HEK293 (cell line): ENCODE data around the gene NPR2.

Source experiments
- FEZF1 ChIP-seq: fragments of 450-650 bp; formaldehyde crosslinking; IDR thresholded peaks from 2 replicates; pipeline ENCODE4 v1.5.1; 2016; ENCODE audit warnings: missing biosample characterization, missing genetic modification characterization
- GFI1B ChIP-seq: fragments of 450-650 bp; formaldehyde crosslinking; IDR thresholded peaks from 2 replicates; pipeline ENCODE4 v1.5.1; 2016; ENCODE audit warnings: missing biosample characterization, missing genetic modification characterization
- REST ChIP-seq: fragments of 450-650 bp; formaldehyde crosslinking; IDR thresholded peaks from 2 replicates; pipeline ENCODE4 v1.5.1; 2016; ENCODE audit warnings: missing biosample characterization, missing genetic modification characterization
- SETDB1 ChIP-seq: IDR thresholded peaks from one replicate; pipeline ENCODE4 v1.6.1; 2017; ENCODE audit warnings: mild to moderate bottlenecking, low read length, moderate library complexity, mixed read lengths; ENCODE audit not compliant: insufficient read length
- SP2 ChIP-seq: fragments of 450-650 bp; formaldehyde crosslinking; IDR thresholded peaks from 2 replicates; pipeline ENCODE4 v1.5.1; 2016; ENCODE audit warnings: missing biosample characterization, missing genetic modification characterization
- SP7 ChIP-seq: fragments of 450-650 bp; formaldehyde crosslinking; IDR thresholded peaks from 2 replicates; pipeline ENCODE4 v1.5.1; 2016; ENCODE audit warnings: missing biosample characterization, missing genetic modification characterization
- YY1 ChIP-seq: fragments of 450-650 bp; formaldehyde crosslinking; IDR thresholded peaks from 2 replicates; pipeline ENCODE4 v1.5.1; 2018; ENCODE audit warnings: missing biosample characterization, missing genetic modification characterization
- ZBTB17 ChIP-seq: fragments of 450-650 bp; formaldehyde crosslinking; IDR thresholded peaks from 2 replicates; pipeline ENCODE4 v1.5.1; 2016; ENCODE audit warnings: missing biosample characterization, missing genetic modification characterization
- ZBTB7A ChIP-seq: fragments of 450-650 bp; formaldehyde crosslinking; IDR thresholded peaks from 2 replicates; pipeline ENCODE4 v1.5.1; 2016; ENCODE audit warnings: low read depth, missing biosample characterization, missing genetic modification characterization
- ZBTB8A ChIP-seq: fragments of 450-650 bp; formaldehyde crosslinking; IDR thresholded peaks from 2 replicates; pipeline ENCODE4 v1.5.1; 2016; ENCODE audit warnings: missing biosample characterization, missing genetic modification characterization
- ZNF366 ChIP-seq: fragments of 450-650 bp; formaldehyde crosslinking; conservative IDR thresholded peaks from 2 replicates; pipeline ENCODE4 v1.5.1; 2016; ENCODE audit warnings: missing biosample characterization, missing genetic modification characterization
- ZNF600 ChIP-seq: fragments of 450-650 bp; formaldehyde crosslinking; IDR thresholded peaks from 2 replicates; pipeline ENCODE4 v1.5.1; 2016; ENCODE audit warnings: missing biosample characterization, missing genetic modification characterization
- ZNF76 ChIP-seq: fragments of 450-650 bp; formaldehyde crosslinking; IDR thresholded peaks from 2 replicates; pipeline ENCODE4; 2016; ENCODE audit warnings: low read depth, missing biosample characterization, missing genetic modification characterization, borderline replicate concordance
- ZNF791 ChIP-seq: fragments of 450-650 bp; formaldehyde crosslinking; IDR thresholded peaks from 2 replicates; pipeline ENCODE4 v1.5.1; 2016; ENCODE audit warnings: missing biosample characterization, missing genetic modification characterization
- ZSCAN30 ChIP-seq: fragments of 450-650 bp; IDR thresholded peaks from 2 replicates; pipeline ENCODE4 v1.5.1; 2018; ENCODE audit warnings: missing biosample characterization, mild to moderate bottlenecking, missing genetic modification characterization, moderate library complexity
- TF ChIP-seq, protein P1 (sequence below): fragments of 450-650 bp; formaldehyde crosslinking; IDR thresholded peaks from 2 replicates; pipeline ENCODE4 v1.5.1; 2016; ENCODE audit warnings: missing biosample characterization, missing genetic modification characterization
- TF ChIP-seq, protein P2 (sequence below): fragments of 450-650 bp; formaldehyde crosslinking; IDR thresholded peaks from 2 replicates; pipeline ENCODE4 v1.5.1; 2016; ENCODE audit warnings: missing biosample characterization, missing genetic modification characterization
- TF ChIP-seq, protein P3 (sequence below): fragments of 450-650 bp; formaldehyde crosslinking; IDR thresholded peaks from 2 replicates; pipeline ENCODE4 v1.5.1; 2016; ENCODE audit warnings: missing biosample characterization, missing genetic modification characterization, low read depth
- TF ChIP-seq, protein P4 (sequence below): fragments of 450-650 bp; formaldehyde crosslinking; IDR thresholded peaks from 2 replicates; pipeline ENCODE4 v1.5.1; 2016; ENCODE audit warnings: missing biosample characterization, missing genetic modification characterization
- TF ChIP-seq, protein P5 (sequence below): fragments of 450-650 bp; formaldehyde crosslinking; IDR thresholded peaks from 2 replicates; pipeline ENCODE4 v1.5.1; 2016; ENCODE audit warnings: missing biosample characterization, missing genetic modification characterization
- TF ChIP-seq, protein P6 (sequence below): fragments of 450-650 bp; formaldehyde crosslinking; IDR thresholded peaks from 2 replicates; pipeline ENCODE4 v1.5.1; 2016; ENCODE audit warnings: missing biosample characterization, missing genetic modification characterization

NPR2 gene

DNA sequence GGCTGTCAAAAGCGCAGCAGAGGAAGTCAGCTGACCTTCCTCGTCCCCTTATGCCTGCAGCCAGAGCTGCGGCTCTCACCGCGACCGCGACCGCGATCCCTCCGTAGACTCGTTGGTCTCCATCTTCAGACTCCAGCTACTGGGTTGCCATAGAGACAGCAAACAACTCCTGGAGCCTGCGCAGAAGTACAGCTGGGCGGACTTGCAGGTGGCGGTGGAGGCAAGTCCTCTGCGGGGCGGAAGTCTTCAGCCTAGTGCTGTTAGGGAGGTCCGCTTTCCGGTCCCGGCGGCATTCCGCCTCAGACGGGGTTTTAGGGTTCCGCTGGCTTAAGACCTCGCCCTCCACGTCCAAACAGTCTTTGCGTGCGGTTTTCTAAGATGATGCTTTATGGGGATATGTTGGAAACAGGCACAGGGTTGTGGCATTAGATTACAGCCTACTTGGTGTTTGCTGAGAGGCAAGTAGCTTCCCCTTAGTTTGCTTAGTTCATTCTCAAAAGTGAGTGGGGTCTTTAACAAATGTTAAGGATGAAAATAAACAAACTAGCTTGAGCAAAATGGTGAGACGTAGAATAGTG is 20.7 kb downstream of the NPR2 start, which contains the start of gene SPAG8 (continued):
- TF ChIP-seq, protein P1, sequence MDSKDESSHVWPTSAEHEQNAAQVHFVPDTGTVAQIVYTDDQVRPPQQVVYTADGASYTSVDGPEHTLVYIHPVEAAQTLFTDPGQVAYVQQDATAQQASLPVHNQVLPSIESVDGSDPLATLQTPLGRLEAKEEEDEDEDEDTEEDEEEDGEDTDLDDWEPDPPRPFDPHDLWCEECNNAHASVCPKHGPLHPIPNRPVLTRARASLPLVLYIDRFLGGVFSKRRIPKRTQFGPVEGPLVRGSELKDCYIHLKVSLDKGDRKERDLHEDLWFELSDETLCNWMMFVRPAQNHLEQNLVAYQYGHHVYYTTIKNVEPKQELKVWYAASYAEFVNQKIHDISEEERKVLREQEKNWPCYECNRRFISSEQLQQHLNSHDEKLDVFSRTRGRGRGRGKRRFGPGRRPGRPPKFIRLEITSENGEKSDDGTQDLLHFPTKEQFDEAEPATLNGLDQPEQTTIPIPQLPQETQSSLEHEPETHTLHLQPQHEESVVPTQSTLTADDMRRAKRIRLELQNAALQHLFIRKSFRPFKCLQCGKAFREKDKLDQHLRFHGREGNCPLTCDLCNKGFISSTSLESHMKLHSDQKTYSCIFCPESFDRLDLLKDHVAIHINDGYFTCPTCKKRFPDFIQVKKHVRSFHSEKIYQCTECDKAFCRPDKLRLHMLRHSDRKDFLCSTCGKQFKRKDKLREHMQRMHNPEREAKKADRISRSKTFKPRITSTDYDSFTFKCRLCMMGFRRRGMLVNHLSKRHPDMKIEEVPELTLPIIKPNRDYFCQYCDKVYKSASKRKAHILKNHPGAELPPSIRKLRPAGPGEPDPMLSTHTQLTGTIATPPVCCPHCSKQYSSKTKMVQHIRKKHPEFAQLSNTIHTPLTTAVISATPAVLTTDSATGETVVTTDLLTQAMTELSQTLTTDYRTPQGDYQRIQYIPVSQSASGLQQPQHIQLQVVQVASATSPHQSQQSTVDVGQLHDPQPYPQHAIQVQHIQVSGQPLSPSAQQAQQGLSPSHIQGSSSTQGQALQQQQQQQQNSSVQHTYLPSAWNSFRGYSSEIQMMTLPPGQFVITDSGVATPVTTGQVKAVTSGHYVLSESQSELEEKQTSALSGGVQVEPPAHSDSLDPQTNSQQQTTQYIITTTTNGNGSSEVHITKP = peak; percentile 51
- TF ChIP-seq ZNF600 (tag by site-specific recombination) (no peak), REST (tag by site-specific recombination) (no peak), SETDB1 (no peak), ZBTB7A (tag by site-specific recombination) (no peak), SP2 (tag by site-specific recombination) (peak; percentile 78), ZBTB8A (tag by site-specific recombination) (peak; percentile 43; the same call in 1 of the 2 replicates), ZNF366 (tag by site-specific recombination) (no peak), ZNF76 (tag by site-specific recombination) (peak; percentile 41; the same call in 1 of the 2 replicates), GFI1B (no peak), ZNF791 (tag by site-specific recombination) (no peak), ZBTB17 (tag by site-specific recombination) (peak; percentile 82), YY1 (peak; percentile 39; the same call in 1 of the 2 replicates), FEZF1 (tag by site-specific recombination) (peak; percentile 88), SP7 (tag by site-specific recombination) (peak; percentile 65), ZSCAN30 (tag by site-specific recombination) (peak; percentile 64)
- TF ChIP-seq, protein P2, sequence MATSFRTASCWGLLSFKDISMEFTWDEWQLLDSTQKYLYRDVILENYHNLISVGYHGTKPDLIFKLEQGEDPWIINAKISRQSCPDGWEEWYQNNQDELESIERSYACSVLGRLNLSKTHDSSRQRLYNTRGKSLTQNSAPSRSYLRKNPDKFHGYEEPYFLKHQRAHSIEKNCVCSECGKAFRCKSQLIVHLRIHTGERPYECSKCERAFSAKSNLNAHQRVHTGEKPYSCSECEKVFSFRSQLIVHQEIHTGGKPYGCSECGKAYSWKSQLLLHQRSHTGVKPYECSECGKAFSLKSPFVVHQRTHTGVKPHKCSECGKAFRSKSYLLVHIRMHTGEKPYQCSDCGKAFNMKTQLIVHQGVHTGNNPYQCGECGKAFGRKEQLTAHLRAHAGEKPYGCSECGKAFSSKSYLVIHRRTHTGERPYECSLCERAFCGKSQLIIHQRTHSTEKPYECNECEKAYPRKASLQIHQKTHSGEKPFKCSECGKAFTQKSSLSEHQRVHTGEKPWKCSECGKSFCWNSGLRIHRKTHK (tag by site-specific recombination) = no peak
- TF ChIP-seq, protein P3, sequence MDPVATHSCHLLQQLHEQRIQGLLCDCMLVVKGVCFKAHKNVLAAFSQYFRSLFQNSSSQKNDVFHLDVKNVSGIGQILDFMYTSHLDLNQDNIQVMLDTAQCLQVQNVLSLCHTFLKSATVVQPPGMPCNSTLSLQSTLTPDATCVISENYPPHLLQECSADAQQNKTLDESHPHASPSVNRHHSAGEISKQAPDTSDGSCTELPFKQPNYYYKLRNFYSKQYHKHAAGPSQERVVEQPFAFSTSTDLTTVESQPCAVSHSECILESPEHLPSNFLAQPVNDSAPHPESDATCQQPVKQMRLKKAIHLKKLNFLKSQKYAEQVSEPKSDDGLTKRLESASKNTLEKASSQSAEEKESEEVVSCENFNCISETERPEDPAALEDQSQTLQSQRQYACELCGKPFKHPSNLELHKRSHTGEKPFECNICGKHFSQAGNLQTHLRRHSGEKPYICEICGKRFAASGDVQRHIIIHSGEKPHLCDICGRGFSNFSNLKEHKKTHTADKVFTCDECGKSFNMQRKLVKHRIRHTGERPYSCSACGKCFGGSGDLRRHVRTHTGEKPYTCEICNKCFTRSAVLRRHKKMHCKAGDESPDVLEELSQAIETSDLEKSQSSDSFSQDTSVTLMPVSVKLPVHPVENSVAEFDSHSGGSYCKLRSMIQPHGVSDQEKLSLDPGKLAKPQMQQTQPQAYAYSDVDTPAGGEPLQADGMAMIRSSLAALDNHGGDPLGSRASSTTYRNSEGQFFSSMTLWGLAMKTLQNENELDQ (tag by site-specific recombination) = no peak
- TF ChIP-seq, protein P4, sequence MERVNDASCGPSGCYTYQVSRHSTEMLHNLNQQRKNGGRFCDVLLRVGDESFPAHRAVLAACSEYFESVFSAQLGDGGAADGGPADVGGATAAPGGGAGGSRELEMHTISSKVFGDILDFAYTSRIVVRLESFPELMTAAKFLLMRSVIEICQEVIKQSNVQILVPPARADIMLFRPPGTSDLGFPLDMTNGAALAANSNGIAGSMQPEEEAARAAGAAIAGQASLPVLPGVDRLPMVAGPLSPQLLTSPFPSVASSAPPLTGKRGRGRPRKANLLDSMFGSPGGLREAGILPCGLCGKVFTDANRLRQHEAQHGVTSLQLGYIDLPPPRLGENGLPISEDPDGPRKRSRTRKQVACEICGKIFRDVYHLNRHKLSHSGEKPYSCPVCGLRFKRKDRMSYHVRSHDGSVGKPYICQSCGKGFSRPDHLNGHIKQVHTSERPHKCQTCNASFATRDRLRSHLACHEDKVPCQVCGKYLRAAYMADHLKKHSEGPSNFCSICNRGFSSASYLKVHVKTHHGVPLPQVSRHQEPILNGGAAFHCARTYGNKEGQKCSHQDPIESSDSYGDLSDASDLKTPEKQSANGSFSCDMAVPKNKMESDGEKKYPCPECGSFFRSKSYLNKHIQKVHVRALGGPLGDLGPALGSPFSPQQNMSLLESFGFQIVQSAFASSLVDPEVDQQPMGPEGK (tag by site-specific recombination) = no peak
- TF ChIP-seq, protein P5, sequence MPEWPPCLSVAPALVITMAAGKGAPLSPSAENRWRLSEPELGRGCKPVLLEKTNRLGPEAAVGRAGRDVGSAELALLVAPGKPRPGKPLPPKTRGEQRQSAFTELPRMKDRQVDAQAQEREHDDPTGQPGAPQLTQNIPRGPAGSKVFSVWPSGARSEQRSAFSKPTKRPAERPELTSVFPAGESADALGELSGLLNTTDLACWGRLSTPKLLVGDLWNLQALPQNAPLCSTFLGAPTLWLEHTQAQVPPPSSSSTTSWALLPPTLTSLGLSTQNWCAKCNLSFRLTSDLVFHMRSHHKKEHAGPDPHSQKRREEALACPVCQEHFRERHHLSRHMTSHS (tag by site-specific recombination) = no peak
- TF ChIP-seq, protein P6, sequence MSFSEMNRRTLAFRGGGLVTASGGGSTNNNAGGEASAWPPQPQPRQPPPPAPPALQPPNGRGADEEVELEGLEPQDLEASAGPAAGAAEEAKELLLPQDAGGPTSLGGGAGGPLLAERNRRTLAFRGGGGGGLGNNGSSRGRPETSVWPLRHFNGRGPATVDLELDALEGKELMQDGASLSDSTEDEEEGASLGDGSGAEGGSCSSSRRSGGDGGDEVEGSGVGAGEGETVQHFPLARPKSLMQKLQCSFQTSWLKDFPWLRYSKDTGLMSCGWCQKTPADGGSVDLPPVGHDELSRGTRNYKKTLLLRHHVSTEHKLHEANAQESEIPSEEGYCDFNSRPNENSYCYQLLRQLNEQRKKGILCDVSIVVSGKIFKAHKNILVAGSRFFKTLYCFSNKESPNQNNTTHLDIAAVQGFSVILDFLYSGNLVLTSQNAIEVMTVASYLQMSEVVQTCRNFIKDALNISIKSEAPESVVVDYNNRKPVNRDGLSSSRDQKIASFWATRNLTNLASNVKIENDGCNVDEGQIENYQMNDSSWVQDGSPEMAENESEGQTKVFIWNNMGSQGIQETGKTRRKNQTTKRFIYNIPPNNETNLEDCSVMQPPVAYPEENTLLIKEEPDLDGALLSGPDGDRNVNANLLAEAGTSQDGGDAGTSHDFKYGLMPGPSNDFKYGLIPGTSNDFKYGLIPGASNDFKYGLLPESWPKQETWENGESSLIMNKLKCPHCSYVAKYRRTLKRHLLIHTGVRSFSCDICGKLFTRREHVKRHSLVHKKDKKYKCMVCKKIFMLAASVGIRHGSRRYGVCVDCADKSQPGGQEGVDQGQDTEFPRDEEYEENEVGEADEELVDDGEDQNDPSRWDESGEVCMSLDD = 0 out of 2 replicates have a peak, but pooled peaks have one; percentile 50
- TF ChIP-seq, all 188 proteins: peak for 33
